Neuron (in vitro differentiated cells): ENCODE data around the gene SLC25A36.
"Not testable (repeated sequence)": the region's sequence is repeated elsewhere in the genome, so short reads cannot be mapped to it uniquely, and the experiment has no call there.

ENCODE experiments used
- H2AFZ ChIP-seq: one replicate; pipeline ENCODE4 v1.6.1; 2013; ENCODE audit warnings: low read depth, mild to moderate bottlenecking, inconsistent platforms, low read length, moderate library complexity
- H3K27me3 ChIP-seq: one replicate; pipeline ENCODE4 v1.6.1; 2013; ENCODE audit warnings: low read length; ENCODE audit not compliant: insufficient read depth
- H3K36me3 ChIP-seq: one replicate; pipeline ENCODE4 v1.6.1; 2013; ENCODE audit warnings: low read length; ENCODE audit not compliant: insufficient read depth
- H3K4me1 ChIP-seq: one replicate; pipeline ENCODE4 v1.6.1; 2013; ENCODE audit warnings: low read length; ENCODE audit not compliant: insufficient read depth
- H3K4me3 ChIP-seq: 2 replicates; pipeline ENCODE4 v1.5.1; 2013; ENCODE audit warnings: mild to moderate bottlenecking, low read length, moderate library complexity
- H3K9me3 ChIP-seq: one replicate; pipeline ENCODE4 v1.6.1; 2013; ENCODE audit warnings: low read length

The SLC25A36 gene

DNA sequence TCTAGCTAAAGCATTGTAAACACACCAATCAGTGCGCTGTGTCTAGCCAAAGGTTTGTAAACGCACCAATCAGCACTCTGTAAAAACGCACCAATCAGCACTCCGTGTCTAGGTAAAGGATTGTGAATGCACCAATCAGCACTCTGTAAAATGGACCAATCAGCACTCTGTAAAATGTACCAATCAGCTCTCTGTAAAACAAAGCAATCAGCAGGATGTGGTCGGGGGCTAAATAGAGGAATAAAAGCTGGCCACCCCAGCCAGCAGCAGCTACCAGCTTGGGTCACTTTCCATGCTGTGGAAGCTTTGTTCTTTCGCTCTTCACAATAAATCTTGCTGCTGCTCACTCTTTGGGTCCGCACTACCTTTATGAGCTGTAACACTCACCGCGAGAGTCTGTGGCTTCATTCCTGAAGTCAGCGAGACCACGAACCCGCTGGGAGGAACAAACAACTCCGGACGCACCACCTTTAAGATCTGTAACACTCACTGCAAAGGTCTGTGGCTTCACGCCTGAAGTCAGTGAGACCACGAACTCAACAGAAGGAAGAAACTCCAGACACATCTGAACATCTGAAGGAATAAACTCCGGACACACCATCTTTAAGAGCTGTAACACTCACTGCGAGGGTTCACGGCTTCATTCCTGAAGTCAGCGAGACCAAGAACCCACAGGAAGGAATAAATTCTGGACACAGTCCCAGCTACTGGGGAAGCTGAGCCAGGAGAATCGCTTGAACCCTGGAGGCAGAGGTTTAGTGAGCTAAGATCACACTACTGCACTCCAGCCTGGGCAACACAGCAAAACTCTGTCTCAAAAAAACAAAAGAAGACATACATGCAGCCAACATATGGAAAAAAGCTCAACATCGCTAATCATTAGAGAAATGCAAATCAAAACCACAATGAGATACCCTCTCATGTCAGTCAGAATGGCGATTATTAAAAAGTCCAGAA, 76.0 kb downstream of the SLC25A36 start:
- H3K4me3 ChIP-seq, H3K4me1 ChIP-seq: not testable (repeated sequence)

DNA sequence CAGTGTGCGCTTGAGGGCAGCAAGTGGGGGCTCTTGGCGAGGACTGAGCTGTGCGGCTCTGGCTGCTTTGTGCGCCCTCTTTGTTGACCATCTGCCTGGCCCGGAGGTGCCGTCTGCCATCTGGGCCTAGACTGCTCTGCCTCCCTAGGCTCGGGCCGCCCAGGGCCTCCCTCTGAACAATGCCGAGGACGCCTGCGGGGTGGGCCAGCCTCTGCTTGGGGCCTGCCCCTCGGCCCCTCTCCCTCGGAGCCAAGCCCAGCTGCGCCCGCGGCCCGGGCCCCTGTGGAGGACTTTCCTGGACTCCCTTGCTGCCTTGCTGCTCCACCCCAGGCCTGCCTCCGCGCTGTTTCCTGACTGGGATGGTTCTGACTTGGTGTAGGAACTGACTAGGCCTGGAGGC, 77.6 kb downstream of the SLC25A36 start:
- Histone ChIP-seq H3K4me1 (no peaks in the 10 kb centered on the region), H3K27me3 (no peaks in the 10 kb centered on the region), H2AFZ (no peak overlapping the region)

More for the DNA sequence above, 76.0 kb downstream of the SLC25A36 start:
- H3K27me3 ChIP-seq, H3K36me3 ChIP-seq, H3K9me3 ChIP-seq, H2AFZ ChIP-seq: not testable (repeated sequence)

DNA sequence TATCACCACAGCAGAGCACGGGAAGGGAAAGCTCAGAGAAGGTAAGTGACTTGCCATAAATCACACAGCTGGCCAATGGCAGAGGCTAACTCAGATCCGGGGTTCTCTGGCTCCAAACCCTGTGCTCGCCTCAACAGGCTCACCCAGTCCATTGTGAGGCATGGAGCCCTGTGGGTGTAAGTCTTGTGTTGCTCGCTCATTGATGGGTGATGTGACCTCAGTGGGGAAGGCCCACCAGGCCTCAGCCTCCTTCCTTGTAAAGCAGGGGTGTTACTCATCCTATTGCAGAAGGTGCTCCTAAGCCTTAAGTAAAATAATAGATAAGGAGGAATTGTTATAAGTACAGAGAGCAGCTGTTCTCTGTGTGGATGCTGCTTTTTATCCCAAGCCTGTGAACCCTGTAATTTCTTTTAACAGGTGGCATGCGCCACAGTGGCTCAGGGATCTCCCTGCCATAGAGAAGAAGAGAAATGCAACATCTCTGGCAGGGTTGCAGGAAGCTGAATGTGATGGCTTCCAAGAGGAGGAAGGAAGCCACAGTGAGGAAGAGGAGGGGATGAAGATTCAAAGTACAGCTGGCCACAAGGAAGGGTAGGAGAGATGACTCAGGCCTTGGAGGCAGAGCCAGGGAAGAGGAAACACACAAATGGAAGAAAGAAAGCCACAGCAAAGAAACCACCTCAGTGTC, 78.7 kb downstream of the SLC25A36 start:
- Histone ChIP-seq H3K4me1 (no peaks in the 10 kb centered on the region), H2AFZ (no peak overlapping the region), H3K27me3 (no peaks in the 10 kb centered on the region), H3K4me3 (no peak overlapping the region), H3K9me3 (no peaks in the 10 kb centered on the region), H3K36me3 (no peaks in the 10 kb centered on the region)

More for the DNA sequence above, 77.6 kb downstream of the SLC25A36 start:
- no peaks in the 10 kb centered on the region for H3K36me3 ChIP-seq
- H3K4me3 ChIP-seq, result no peak overlapping the region
- H3K9me3 ChIP-seq, result no peaks in the 10 kb centered on the region

DNA sequence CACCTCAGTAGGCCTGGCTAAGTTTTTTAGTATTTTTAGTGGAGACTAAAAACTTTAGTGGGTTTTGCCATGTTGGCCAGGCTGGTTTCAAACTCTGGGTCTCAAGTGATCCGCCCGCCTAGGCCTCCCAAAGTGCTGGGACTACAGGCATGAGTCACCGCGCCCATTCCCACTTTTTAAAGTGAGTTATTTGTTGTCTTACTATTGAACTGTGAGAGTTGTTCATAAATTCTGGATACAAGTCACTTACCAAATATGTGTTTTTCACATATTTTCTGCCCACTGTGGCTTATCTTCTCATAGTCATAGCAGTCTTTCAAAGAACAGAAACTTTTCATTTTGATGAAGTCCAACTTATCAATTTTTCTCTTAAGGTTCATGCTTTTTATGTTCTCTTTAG, 79.6 kb downstream of the SLC25A36 start:
- no peaks in the 10 kb centered on the region for H3K27me3 ChIP-seq
- H3K4me3 ChIP-seq, result no peak overlapping the region
- no peaks in the 10 kb centered on the region for H3K9me3 ChIP-seq

More for the DNA sequence above, 79.6 kb downstream of the SLC25A36 start:
- no peaks in the 10 kb centered on the region for H3K36me3 ChIP-seq
- no peak overlapping the region for H2AFZ ChIP-seq
- no peaks in the 10 kb centered on the region for H3K4me1 ChIP-seq
